K562 (cell line): ENCODE results near the gene CZIB. TPM values are rescaled to one million over a fixed set of nuclear protein-coding genes. Genes with fewer than 3 reads are reported as not detected.

Experiments
- ARNT ChIP-seq, 2 experiments: fragments of 450-650 bp; IDR thresholded peaks; 2 replicates each; pipeline ENCODE4 v1.6.1; 2016; ENCODE audit warnings: mild to moderate bottlenecking in 1 of 2
- CBX3 ChIP-seq, 2 experiments: IDR thresholded peaks; 1 replicate in 1 of 2; 2 replicates in 1 of 2; pipeline ENCODE4 v1.6.1; 2012; ENCODE audit warnings: inconsistent platforms in 2 of 2, low read length in 2 of 2, borderline replicate concordance in 1 of 2, control low read depth in 1 of 2
- DDX20 ChIP-seq: fragments of 450-650 bp; IDR thresholded peaks from 2 replicates; pipeline ENCODE4 v1.6.1; 2016; ENCODE audit warnings: missing genetic modification characterization, low read depth, mild to moderate bottlenecking, missing compliant biosample characterization, moderate library complexity
- ESRRA ChIP-seq: fragments of 450-650 bp; IDR thresholded peaks from 2 replicates; pipeline ENCODE4 v1.6.1; 2014; ENCODE audit warnings: low read depth, mild to moderate bottlenecking, moderate library complexity, borderline replicate concordance
- EZH2 ChIP-seq: IDR thresholded peaks from 2 replicates; pipeline ENCODE4 v1.6.1; 2012; ENCODE audit warnings: low read depth, mild to moderate bottlenecking, inconsistent platforms, low read length, borderline replicate concordance
- FOXJ3 ChIP-seq: sonication (generic); formaldehyde crosslinking; IDR thresholded peaks from 2 replicates; pipeline ENCODE4 v1.4.0; 2020; ENCODE audit warnings: mild to moderate bottlenecking, missing genetic modification reagents
- HSF4 ChIP-seq: fragments of 250-450 bp; sonication (Bioruptor Pico); IDR thresholded peaks from 2 replicates; pipeline ENCODE4 v2.1.2; 2022; ENCODE audit warnings: mild to moderate bottlenecking, moderate library complexity, borderline replicate concordance
- MBD2 ChIP-seq: sonication (generic); IDR thresholded peaks from 2 replicates; pipeline ENCODE4 v1.6.1; 2016; ENCODE audit warnings: low read depth, borderline replicate concordance
- NCOR1 ChIP-seq: fragments of 450-650 bp; IDR thresholded peaks from 2 replicates; pipeline ENCODE4 v1.6.1; 2016; ENCODE audit warnings: mild to moderate bottlenecking, moderate library complexity
- PRMT5 ChIP-seq: sonication (generic); formaldehyde crosslinking; IDR thresholded peaks from 2 replicates; pipeline ENCODE4 v1.5.0; 2020; ENCODE audit warnings: missing genetic modification reagents
- RB1 ChIP-seq: fragments of 450-650 bp; IDR thresholded peaks from 2 replicates; pipeline ENCODE4 v1.6.1; 2017; ENCODE audit warnings: low read depth, mild to moderate bottlenecking
- TCF3 ChIP-seq: sonication (generic); formaldehyde crosslinking; IDR thresholded peaks from 2 replicates; pipeline ENCODE4 v1.4.0; 2020; ENCODE audit warnings: mild to moderate bottlenecking, missing genetic modification reagents
- USF1 ChIP-seq: sonication (generic); formaldehyde crosslinking; IDR thresholded peaks from 2 replicates; pipeline ENCODE4 v1.9.0; 2022; ENCODE audit warnings: mild to moderate bottlenecking, missing genetic modification reagents
- ZBTB40 ChIP-seq, 2 experiments: fragments of 450-650 bp in 1 of 2; sonication (generic) in 1 of 2; formaldehyde crosslinking in 1 of 2; IDR thresholded peaks; 2 replicates each; pipeline versions ENCODE4 v1.7.1 to v1.9.0; 2016 to 2022; ENCODE audit warnings: inconsistent platforms in 1 of 2, mild to moderate bottlenecking in 1 of 2, missing genetic modification reagents in 1 of 2
- ZNF134 ChIP-seq: fragments of 250-450 bp; sonication (Bioruptor Pico); conservative IDR thresholded peaks from 2 replicates; pipeline ENCODE4 v1.4.0; 2020
- ZNF445 ChIP-seq: fragments of 250-450 bp; sonication (Bioruptor Pico); IDR thresholded peaks from 2 replicates; pipeline ENCODE4 v1.4.0; 2020; ENCODE audit warnings: low read depth, mild to moderate bottlenecking, moderate library complexity
- ZNF449 ChIP-seq: fragments of 250-450 bp; sonication (Bioruptor Pico); IDR thresholded peaks from 2 replicates; pipeline ENCODE4 v1.8.0; 2022; ENCODE audit warnings: moderate library complexity, mild to moderate bottlenecking, inconsistent platforms
- polyA plus RNA-seq, 8 experiments: library from polyadenylated mRNA; depleted of rRNA in 4 of 8; stranded (reverse) in 5 of 8; unstranded in 3 of 8; fragments of >200 nt; fragmentation: Nextera tagmentation in 2 of 8; fragmentation: Illumina TruSeq in 1 of 8; extraction: Ambion mirVana in 2 of 8; extraction: Trizol in 1 of 8; gene quantifications; 2 replicates each; pipeline versions ENCODE4 v1.2.1 to v1.2.3, GENCODE V29; 2011 to 2014; ENCODE audit warnings: inconsistent platforms in 1 of 8, missing spikeins in 1 of 8
- total RNA-seq, 7 experiments: library from RNA; depleted of rRNA in 6 of 7; stranded (reverse); fragments of >200 nt in 6 of 7; fragmentation: Illumina TruSeq in 2 of 7; extraction: Trizol in 2 of 7; gene quantifications; 2 replicates each; pipeline versions ENCODE4 v1.2.1 to v1.2.3, GENCODE V29; 2011 to 2021; ENCODE audit warnings: low replicate concordance in 1 of 7

CZIB gene
- total and polyA plus RNA-seq, 9 of the 15 experiments (the other 6 are each of a cell fraction or from before 2014, with no cell fraction given) = 52.6 to 111 (median 80.0) TPM

- peak; percentile 91 for TF ChIP-seq ZBTB40 (IDR thresholded peaks at IDR 0.05)
- no peak for TF ChIP-seq ZBTB40 (CRISPR knock-in tag; IDR thresholded peaks at IDR 0.05)
- TF ChIP-seq PRMT5 (CRISPR knock-in tag) = no peak
- TF ChIP-seq EZH2 = no peak
- TF ChIP-seq ARNT (IDR thresholded peaks at IDR 0.05) = no peak; a peak in 1 of 4 replicates
- peak; percentile 98 for TF ChIP-seq RB1
- peak; percentile 65; the same call in 1 of the 2 replicates for TF ChIP-seq MBD2
- TF ChIP-seq USF1 (CRISPR knock-in tag) = no peak
- TF ChIP-seq TCF3 (CRISPR knock-in tag) = no peak; the same call in 1 of the 2 replicates
- TF ChIP-seq HSF4 = no peak
- TF ChIP-seq DDX20 = no peak
- no peak for TF ChIP-seq CBX3 (IDR thresholded peaks at IDR 0.05; ENCODE audit: borderline replicate concordance in 1 of 2, low read length in 2 of 2)
- TF ChIP-seq ZNF445 (CRISPR knock-in tag) = no peak
- no peak for TF ChIP-seq ZNF134 (CRISPR knock-in tag)
- no peak for TF ChIP-seq ZNF449 (CRISPR knock-in tag)
- TF ChIP-seq NCOR1 = no peak
- no peak for TF ChIP-seq FOXJ3 (CRISPR knock-in tag)
- no peak; the same call in none of the 2 replicates for TF ChIP-seq ESRRA
Measured at GRCh38 chr1:53196485-53197290, 23.7 kb downstream of the CZIB start, which contains the start of gene CPT2 (continued).
